OCI-LY3 (cell line): ENCODE results near the gene TMEM87A.

Experiments used
- H2AFZ ChIP-seq: fragments of 200-600, 300-600 bp; shearing (Covaris generic); 2 replicates; pipeline ENCODE4 v1.6.0; 2014; ENCODE audit warnings: antibody characterized with exemption, low read depth, low read length
- H3K27ac ChIP-seq: fragments of 200-600, 300-600 bp; sonication (generic); 2 replicates; pipeline ENCODE4 v1.5.1; 2014; ENCODE audit warnings: mild to moderate bottlenecking, low read length, moderate library complexity, mixed read lengths
- H3K27me3 ChIP-seq: fragments of 200-600, 300-600 bp; sonication (generic); 2 replicates; pipeline ENCODE4 v1.6.1; 2014; ENCODE audit warnings: low read depth, low read length, mixed read lengths
- H3K36me3 ChIP-seq: fragments of 200-600, 300-600 bp; sonication (generic); replicated peaks from 2 replicates; pipeline ENCODE3; 2014; ENCODE audit warnings: low read depth, low read length, mixed read lengths
- H3K4me1 ChIP-seq: fragments of 300-600, 200-600 bp; sonication (generic); 2 replicates; pipeline ENCODE4 v1.6.1; 2014; ENCODE audit warnings: low read length, mixed read lengths
- H3K4me2 ChIP-seq: fragments of 200-600, 300-600 bp; sonication (generic); 2 replicates; pipeline ENCODE4 v1.6.1; 2014; ENCODE audit warnings: low read length, mixed read lengths
- H3K4me3 ChIP-seq: fragments of 300-600, 200-600 bp; sonication (generic); 2 replicates; pipeline ENCODE4 v1.5.1; 2014; ENCODE audit warnings: antibody characterized with exemption, mild to moderate bottlenecking, low read length, moderate library complexity
- H3K79me2 ChIP-seq: fragments of 300-600, 200-600 bp; shearing (Covaris generic); 2 replicates; pipeline ENCODE4 v1.6.1; 2014; ENCODE audit warnings: mild to moderate bottlenecking, low read length, mixed read lengths
- H3K9ac ChIP-seq: fragments of 300-600, 200-600 bp; shearing (Covaris generic); 2 replicates; pipeline ENCODE4 v1.6.0; 2014; ENCODE audit warnings: mild to moderate bottlenecking, low read length, moderate library complexity
- H3K9me3 ChIP-seq: fragments of 200-600, 300-600 bp; shearing (Covaris generic); 2 replicates; pipeline ENCODE4 v1.6.1; 2014; ENCODE audit warnings: low read length, mixed read lengths; ENCODE audit not compliant: insufficient read depth
- H4K20me1 ChIP-seq: fragments of 200-600, 300-600 bp; sonication (generic); 2 replicates; pipeline ENCODE4 v1.6.1; 2016; ENCODE audit warnings: low read length, mixed read lengths; ENCODE audit not compliant: insufficient read depth
- EZH2phosphoT487 ChIP-seq: fragments of 200-600 bp; shearing (Covaris generic); IDR thresholded peaks from 2 replicates; pipeline ENCODE4 v1.6.1; 2018; ENCODE audit warnings: antibody characterized with exemption, mixed run types, low read depth
- TF ChIP-seq, protein P1 (sequence below): fragments of 200-600, 300-600 bp; sonication (generic); IDR thresholded peaks from 2 replicates; pipeline ENCODE4 v1.5.1; 2014; ENCODE audit warnings: antibody characterized with exemption, low read length, low read depth

Gene TMEM87A

GRCh38 chr15:42206406-42206805, 66.8 kb downstream of the TMEM87A start:
- H3K4me1 ChIP-seq = peaks cover 11% of the 10 kb centered on the region
- no peak overlapping the region for H3K9ac ChIP-seq
- TF ChIP-seq, protein P1, sequence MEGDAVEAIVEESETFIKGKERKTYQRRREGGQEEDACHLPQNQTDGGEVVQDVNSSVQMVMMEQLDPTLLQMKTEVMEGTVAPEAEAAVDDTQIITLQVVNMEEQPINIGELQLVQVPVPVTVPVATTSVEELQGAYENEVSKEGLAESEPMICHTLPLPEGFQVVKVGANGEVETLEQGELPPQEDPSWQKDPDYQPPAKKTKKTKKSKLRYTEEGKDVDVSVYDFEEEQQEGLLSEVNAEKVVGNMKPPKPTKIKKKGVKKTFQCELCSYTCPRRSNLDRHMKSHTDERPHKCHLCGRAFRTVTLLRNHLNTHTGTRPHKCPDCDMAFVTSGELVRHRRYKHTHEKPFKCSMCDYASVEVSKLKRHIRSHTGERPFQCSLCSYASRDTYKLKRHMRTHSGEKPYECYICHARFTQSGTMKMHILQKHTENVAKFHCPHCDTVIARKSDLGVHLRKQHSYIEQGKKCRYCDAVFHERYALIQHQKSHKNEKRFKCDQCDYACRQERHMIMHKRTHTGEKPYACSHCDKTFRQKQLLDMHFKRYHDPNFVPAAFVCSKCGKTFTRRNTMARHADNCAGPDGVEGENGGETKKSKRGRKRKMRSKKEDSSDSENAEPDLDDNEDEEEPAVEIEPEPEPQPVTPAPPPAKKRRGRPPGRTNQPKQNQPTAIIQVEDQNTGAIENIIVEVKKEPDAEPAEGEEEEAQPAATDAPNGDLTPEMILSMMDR = no peak
- no peak for TF ChIP-seq EZH2phosphoT487
- peaks cover 19% of the 10 kb centered on the region for H3K79me2 ChIP-seq
- H2AFZ ChIP-seq = no peak overlapping the region
- no peaks in the 10 kb centered on the region for H4K20me1 ChIP-seq
- no peak overlapping the region for H3K4me3 ChIP-seq
- no peaks in the 10 kb centered on the region for H3K27me3 ChIP-seq
- peaks cover 12% of the 10 kb centered on the region for H3K36me3 ChIP-seq
- no peak overlapping the region for H3K27ac ChIP-seq
- H3K9me3 ChIP-seq = no peaks in the 10 kb centered on the region
- H3K4me2 ChIP-seq = no peak overlapping the region

DNA sequence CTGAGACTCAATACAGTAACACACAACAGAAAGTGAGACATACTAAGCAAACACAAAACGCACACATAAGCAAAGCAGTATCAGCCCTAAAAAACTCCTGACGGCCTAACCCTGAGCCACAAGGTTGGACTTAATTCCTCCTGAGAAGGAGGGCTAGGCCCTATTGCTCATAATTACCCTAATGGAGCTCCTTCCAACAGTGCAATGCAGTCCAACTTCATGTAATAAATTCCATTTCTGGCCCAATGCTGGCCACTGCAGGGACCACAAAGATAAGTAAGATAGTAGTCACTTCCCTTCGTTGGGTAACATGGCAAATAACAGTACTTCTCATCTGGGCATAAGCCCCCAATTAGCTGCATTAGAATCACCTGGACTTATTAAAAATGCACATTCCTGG, 69.3 kb downstream of the TMEM87A start:
- Histone ChIP-seq H3K9ac (no peak overlapping the region), H3K27me3 (no peaks in the 10 kb centered on the region), H4K20me1 (no peaks in the 10 kb centered on the region), H3K27ac (no peak overlapping the region), H3K9me3 (no peaks in the 10 kb centered on the region), H2AFZ (no peak overlapping the region), H3K4me2 (no peak overlapping the region), H3K4me3 (no peak overlapping the region), H3K79me2 (peaks cover 19% of the 10 kb centered on the region), H3K36me3 (peaks cover 10% of the 10 kb centered on the region), H3K4me1 (peaks cover 11% of the 10 kb centered on the region)
- TF ChIP-seq, protein P1 = no peak
- TF ChIP-seq EZH2phosphoT487 = no peak

GRCh38 chr15:42202653-42203052, 70.6 kb downstream of the TMEM87A start:
- H3K27ac ChIP-seq = no peak overlapping the region
- no peaks in the 10 kb centered on the region for H4K20me1 ChIP-seq
- no peak overlapping the region for H3K4me3 ChIP-seq
- no peak for TF ChIP-seq EZH2phosphoT487
- TF ChIP-seq, protein P1 = no peak
- H3K9ac ChIP-seq = no peak overlapping the region
- no peaks in the 10 kb centered on the region for H3K9me3 ChIP-seq
- H2AFZ ChIP-seq = no peak overlapping the region
- peaks cover 7% of the 10 kb centered on the region for H3K4me1 ChIP-seq
- H3K36me3 ChIP-seq = peaks cover 16% of the 10 kb centered on the region
- no peak overlapping the region for H3K4me2 ChIP-seq
- no peaks in the 10 kb centered on the region for H3K27me3 ChIP-seq
- H3K79me2 ChIP-seq = peaks cover 15% of the 10 kb centered on the region

DNA sequence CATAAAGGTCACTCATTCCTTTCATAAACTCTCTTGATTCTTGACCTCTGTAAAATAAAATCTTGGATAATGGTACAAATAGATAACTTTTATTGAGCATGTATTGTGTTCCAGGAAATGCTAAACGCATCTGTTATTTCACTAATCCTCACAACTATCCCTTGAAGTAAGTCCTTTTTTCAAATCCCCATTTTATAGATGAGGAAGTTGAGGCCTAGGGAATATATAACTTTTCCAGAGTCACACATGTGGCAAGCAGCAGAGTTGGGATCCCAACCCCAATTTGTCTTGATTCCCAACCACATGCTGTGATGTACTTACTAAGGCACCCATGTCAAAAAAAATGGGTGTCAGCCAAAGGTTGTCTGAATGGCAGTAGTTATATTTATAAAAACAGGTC, 71.4 kb downstream of the TMEM87A start:
- no peak overlapping the region for H3K4me2 ChIP-seq
- H3K36me3 ChIP-seq = peaks cover 16% of the 10 kb centered on the region
- H3K9ac ChIP-seq = no peak overlapping the region
- no peaks in the 10 kb centered on the region for H3K9me3 ChIP-seq
- no peaks in the 10 kb centered on the region for H4K20me1 ChIP-seq
- no peak overlapping the region for H3K27ac ChIP-seq
- no peaks in the 10 kb centered on the region for H3K27me3 ChIP-seq
- H3K4me3 ChIP-seq = no peak overlapping the region
- H3K79me2 ChIP-seq = peaks cover 7% of the 10 kb centered on the region
- no peak for TF ChIP-seq EZH2phosphoT487
- TF ChIP-seq, protein P1 = no peak
- no peaks in the 10 kb centered on the region; the same call in 1 of the 2 replicates for H3K4me1 ChIP-seq
- no peak overlapping the region for H2AFZ ChIP-seq
